Erythroblast (primary cell): ENCODE measurements around the gene MYO1F.
"Not testable (repeated sequence)": the region's sequence is repeated elsewhere in the genome, so short reads cannot be mapped to it uniquely, and the experiment has no call there.

Experiments
- GATA1 ChIP-seq: IDR thresholded peaks from 2 replicates; pipeline ENCODE4 v1.6.1; 2011; ENCODE audit warnings: low read depth, mild to moderate bottlenecking, control low read depth, low read length, moderate library complexity
- POLR2A ChIP-seq: IDR thresholded peaks from 2 replicates; pipeline ENCODE4 v1.6.1; 2011; ENCODE audit warnings: mild to moderate bottlenecking, low read length

DNA sequence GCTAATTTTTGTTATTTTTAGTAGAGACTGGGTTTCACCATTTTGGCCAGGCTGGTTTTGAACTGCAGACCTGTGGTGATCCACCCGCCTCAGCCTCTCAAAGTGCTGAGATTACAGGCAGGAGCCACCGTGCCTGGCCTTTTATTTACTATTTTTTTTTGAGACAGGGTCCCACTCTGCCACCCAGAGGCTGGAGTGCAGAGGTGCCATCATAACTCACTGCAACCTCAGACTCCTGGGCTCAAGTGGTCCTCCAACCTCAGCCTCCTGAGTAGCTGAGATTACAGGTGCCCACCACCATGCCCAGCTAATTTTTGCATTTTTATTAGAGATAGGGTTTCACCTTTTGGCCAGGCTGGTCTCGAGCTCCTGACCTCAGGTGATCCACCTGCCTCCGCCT, 45.6 kb upstream of the MYO1F start:
- not testable (repeated sequence) for TF ChIP-seq POLR2A, GATA1
